ENCODE measurements around the gene DBNDD1.

GRCh38 chr16:89972244-89973234 is 46.7 kb downstream of the DBNDD1 start:
- TF ChIP-seq CTCF (tag by site-specific recombination; IDR thresholded peaks at IDR 0.05) (peak; percentile 77), REST (tag by site-specific recombination; IDR thresholded peaks at IDR 0.05) (no peak), TRIM28 (IDR thresholded peaks at IDR 0.05; ENCODE audit: borderline replicate concordance, low read length) (no peak), ZNF121 (tag by site-specific recombination; IDR thresholded peaks at IDR 0.05) (peak; percentile 60; the same call in 1 of the 2 replicates), ZNF837 (tag by site-specific recombination; IDR thresholded peaks at IDR 0.05) (no peak), ZNF416 (tag by site-specific recombination; IDR thresholded peaks at IDR 0.05) (no peak), ZNF280D (tag by site-specific recombination; IDR thresholded peaks at IDR 0.05) (no peak), ATF2 (tag by site-specific recombination; IDR thresholded peaks at IDR 0.05; ENCODE audit: low read depth) (no peak), ZNF146 (tag by site-specific recombination; IDR thresholded peaks at IDR 0.05) (no peak), ZSCAN16 (tag by site-specific recombination; IDR thresholded peaks at IDR 0.05) (no peak), ZNF843 (tag by site-specific recombination; IDR thresholded peaks at IDR 0.05) (peak; percentile 67), ZNF24 (tag by site-specific recombination; IDR thresholded peaks at IDR 0.05) (no peak), BCL11B (tag by site-specific recombination; IDR thresholded peaks at IDR 0.05; ENCODE audit: low read depth) (peak; percentile 80; the same call in 1 of the 2 replicates), ZNF239 (tag by site-specific recombination; IDR thresholded peaks at IDR 0.05) (no peak)

All from HEK293 (cell line).